Right lobe of liver (tissue), 6 donors: ENCODE measurements around the gene SLC7A14. TPM values are rescaled to one million over a fixed set of nuclear protein-coding genes. Genes with fewer than 3 reads are reported as not detected.

Experiments used
- ATAC-seq, 4 donors: fragments of 200-7000 bp; cut with Tn5 transposase; one replicate each; pipeline ENCODE4 v1.9.1; 2020; ENCODE audit warnings: mild to moderate bottlenecking in 4 of 4, moderate library complexity in 4 of 4
- DNase-seq, 3 donors: peaks; one replicate each; pipeline ENCODE4 v3.0.0-alpha.2; 2020
- H3K27ac ChIP-seq, 3 donors: fragments of 200-600 bp; one replicate each; pipeline ENCODE4 v1.8.0; 2022
- H3K27me3 ChIP-seq, 2 donors: fragments of 200-600 bp; one replicate each; pipeline ENCODE4 v1.8.0; 2022
- H3K36me3 ChIP-seq, 4 donors: fragments of 200-600 bp; sonication (generic) in 1 of 4; one replicate each; pipeline versions ENCODE4 v1.5.1 to v1.8.0; 2017 to 2022; ENCODE audit warnings: control low read depth in 1 of 4
- H3K4me1 ChIP-seq, 4 donors: fragments of 200-600 bp; sonication (generic) in 1 of 4; one replicate each; pipeline versions ENCODE4 v1.5.1 to v1.8.0; 2017 to 2022; ENCODE audit warnings: control low read depth in 1 of 4
- H3K4me3 ChIP-seq, 3 donors: fragments of 200-600 bp; one replicate each; pipeline ENCODE4 v1.8.0; 2022
- H3K9me3 ChIP-seq, 4 donors: fragments of 200-600 bp; sonication (generic) in 1 of 4; one replicate each; pipeline versions ENCODE4 v1.5.1 to v1.8.0; 2017 to 2022; ENCODE audit warnings: control low read depth in 1 of 4
- POLR2A ChIP-seq: fragments of 450-650 bp; IDR thresholded peaks from one replicate; pipeline ENCODE4 v1.6.1; 2017; ENCODE audit warnings: antibody characterized with exemption, mild to moderate bottlenecking
- WGBS: methylation state at CpG from one replicate; pipeline ENCODE4 v1.1.6; 2018; ENCODE audit warnings: low coverage, low lambda C conversion rate; ENCODE audit not compliant: insufficient coverage; ENCODE audit errors: missing lambda C conversion rate; 5-methylcytosine and 5-hydroxymethylcytosine counted together
- intact Hi-C, 2 donors: fragments of 100-400 bp; cut with DNase I; formaldehyde crosslinking; loops; one replicate each; pipeline versions ENCODE4 v1.11.2 to v1.14.1; 2022
- total RNA-seq, 6 experiments: library from RNA; depleted of rRNA in 2 of 6; stranded (reverse); fragments of >200 nt in 2 of 6; fragmentation: NEBNext Ultra II Directional in 3 of 6; extraction: Animal tissue kit (Norgen Biotek cat#: 25700) in 3 of 6; gene quantifications; one replicate each; pipeline versions ENCODE4 v1.1.0 to v1.2.4, GENCODE V29; 2016 to 2023
- TF ChIP-seq, protein P1 (sequence below), 4 donors: fragments of 200-600 bp in 3 of 4; fragments of 450-650 bp in 1 of 4; IDR thresholded peaks; one replicate each; pipeline versions ENCODE4 v1.5.1 to v1.8.0; 2016 to 2022; ENCODE audit warnings: antibody characterized with exemption in 4 of 4, mild to moderate bottlenecking in 2 of 4
- donor health status: DM: no; HTN: yes; CAD: no.
- donor health status: DM: no; HTN: no; CAD: no.
- donor health status: DM: no; HTN: no; CAD: no.
- donor health status: DM: no; HTN: yes; CAD: no.
- donor health status: DM: no; HTN: yes; CAD: no.

The SLC7A14 gene
- total RNA-seq, 6 experiments from 2014 or later, result 0.05 to 0.11 TPM; not detected in 4

GRCh38 chr3:170600005-170600624 lies 14.2 kb upstream of the SLC7A14 start:
- intact Hi-C loops, result no loop called here
- WGBS, result 16% methylated on average over 4 of the region's 4 CpGs
- Histone ChIP-seq H3K36me3 (no peaks in the 10 kb centered on the region), H3K4me3 (no peak overlapping the region), H3K27ac (no peak overlapping the region), H3K9me3 (no peaks in the 10 kb centered on the region), H3K4me1 (peaks cover 0 to 6% (median 0%) of the 10 kb centered on the region in 4 donors), H3K27me3 (no peaks in the 10 kb centered on the region)
- ATAC-seq (peak in 2 of 4 donors; percentile 50 to 58), DNase-seq (no peak)
- TF ChIP-seq, protein P1, sequence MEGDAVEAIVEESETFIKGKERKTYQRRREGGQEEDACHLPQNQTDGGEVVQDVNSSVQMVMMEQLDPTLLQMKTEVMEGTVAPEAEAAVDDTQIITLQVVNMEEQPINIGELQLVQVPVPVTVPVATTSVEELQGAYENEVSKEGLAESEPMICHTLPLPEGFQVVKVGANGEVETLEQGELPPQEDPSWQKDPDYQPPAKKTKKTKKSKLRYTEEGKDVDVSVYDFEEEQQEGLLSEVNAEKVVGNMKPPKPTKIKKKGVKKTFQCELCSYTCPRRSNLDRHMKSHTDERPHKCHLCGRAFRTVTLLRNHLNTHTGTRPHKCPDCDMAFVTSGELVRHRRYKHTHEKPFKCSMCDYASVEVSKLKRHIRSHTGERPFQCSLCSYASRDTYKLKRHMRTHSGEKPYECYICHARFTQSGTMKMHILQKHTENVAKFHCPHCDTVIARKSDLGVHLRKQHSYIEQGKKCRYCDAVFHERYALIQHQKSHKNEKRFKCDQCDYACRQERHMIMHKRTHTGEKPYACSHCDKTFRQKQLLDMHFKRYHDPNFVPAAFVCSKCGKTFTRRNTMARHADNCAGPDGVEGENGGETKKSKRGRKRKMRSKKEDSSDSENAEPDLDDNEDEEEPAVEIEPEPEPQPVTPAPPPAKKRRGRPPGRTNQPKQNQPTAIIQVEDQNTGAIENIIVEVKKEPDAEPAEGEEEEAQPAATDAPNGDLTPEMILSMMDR (IDR thresholded peaks at IDR 0.05), result no peak
- no peak for TF ChIP-seq POLR2A

- 16% methylated on average over 1 of the region's 1 CpG for WGBS
- H3K36me3 ChIP-seq, result no peaks in the 10 kb centered on the region
- no peak for ATAC-seq
- H3K9me3 ChIP-seq, result no peaks in the 10 kb centered on the region
- TF ChIP-seq, protein P1 (IDR thresholded peaks at IDR 0.05), result no peak
- no peak for TF ChIP-seq POLR2A
- no peak overlapping the region for H3K27ac ChIP-seq
- intact Hi-C loops, result no loop called here
- no peaks in the 10 kb centered on the region for H3K27me3 ChIP-seq
- H3K4me1 ChIP-seq, result peaks cover 0 to 11% (median 0%) of the 10 kb centered on the region in 4 donors
- no peak for DNase-seq
- no peak overlapping the region for H3K4me3 ChIP-seq
These were observed 13.2 kb upstream of the SLC7A14 start for GRCh38 chr3:170599091-170599490.

DNA sequence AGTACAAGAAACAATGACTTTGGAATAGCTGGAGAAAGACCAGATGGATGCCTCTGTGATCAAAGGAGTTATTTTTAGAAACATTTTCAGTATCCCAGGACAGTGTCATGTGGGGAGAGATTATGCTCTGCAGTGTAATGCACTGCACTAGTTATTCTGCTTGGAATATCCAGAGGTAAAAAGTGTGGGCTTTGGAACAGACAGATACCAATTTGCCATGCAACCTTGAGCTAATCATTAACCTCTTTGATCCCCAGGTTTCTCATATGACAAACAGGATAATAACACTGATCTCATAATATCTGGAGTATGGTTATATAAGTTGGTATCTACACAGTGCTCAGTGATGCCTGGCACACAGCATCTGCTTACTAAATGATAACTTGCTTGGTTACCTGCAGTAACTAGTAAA lies 12.2 kb upstream of the SLC7A14 start:
- Histone ChIP-seq H3K4me3 (no peak overlapping the region), H3K4me1 (peaks cover 0 to 11% (median 0%) of the 10 kb centered on the region in 4 donors), H3K27ac (no peak overlapping the region), H3K9me3 (no peaks in the 10 kb centered on the region), H3K36me3 (no peaks in the 10 kb centered on the region), H3K27me3 (no peaks in the 10 kb centered on the region)
- peak; percentile 46 to 67 (median 56) for ATAC-seq
- DNase-seq, result no peak
- TF ChIP-seq, protein P1 (IDR thresholded peaks at IDR 0.05), result no peak
- TF ChIP-seq POLR2A, result no peak
- intact Hi-C loops, result no loop called here

GRCh38 chr3:170594528-170594927 lies 8.7 kb upstream of the SLC7A14 start:
- no peak for DNase-seq
- H3K4me3 ChIP-seq, result no peak overlapping the region
- no peaks in the 10 kb centered on the region for H3K36me3 ChIP-seq
- peaks cover 0 to 11% (median 0%) of the 10 kb centered on the region in 4 donors for H3K4me1 ChIP-seq
- TF ChIP-seq, protein P1 (IDR thresholded peaks at IDR 0.05), result no peak
- no peak for TF ChIP-seq POLR2A
- no peak overlapping the region for H3K27ac ChIP-seq
- peak in 2 of 4 donors; percentile 63 to 71 for ATAC-seq
- no peaks in the 10 kb centered on the region for H3K9me3 ChIP-seq
- H3K27me3 ChIP-seq, result no peaks in the 10 kb centered on the region
- intact Hi-C loops, result no loop called here

DNA sequence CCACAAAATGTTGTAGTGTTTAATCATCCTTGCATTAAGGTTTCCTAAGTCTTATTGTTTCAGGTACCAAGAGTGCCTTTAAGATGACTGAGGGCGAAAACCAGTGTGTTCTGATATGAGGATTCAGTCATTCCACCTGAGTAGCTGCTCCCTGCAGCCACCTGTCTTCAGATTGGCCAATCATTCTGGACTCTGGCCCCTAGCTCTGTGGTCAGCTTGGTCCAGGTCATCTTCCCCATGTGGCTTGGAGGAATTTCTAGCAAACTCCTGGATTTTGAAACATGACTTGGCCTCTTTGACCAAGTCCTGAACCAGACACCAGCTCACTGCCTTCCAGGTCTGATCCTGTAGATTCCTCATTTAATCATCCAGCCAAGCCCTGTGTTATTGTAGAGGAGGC lies 7.8 kb upstream of the SLC7A14 start:
- peak in 2 of 4 donors; percentile 50 to 52 for ATAC-seq
- TF ChIP-seq, protein P1 (IDR thresholded peaks at IDR 0.05), result no peak
- TF ChIP-seq POLR2A, result no peak
- intact Hi-C loops, result no loop called here
- no peaks in the 10 kb centered on the region for H3K27me3 ChIP-seq
- peaks cover 0 to 11% (median 0%) of the 10 kb centered on the region in 4 donors for H3K4me1 ChIP-seq
- H3K36me3 ChIP-seq, result no peaks in the 10 kb centered on the region
- H3K27ac ChIP-seq, result no peak overlapping the region
- 50% methylated on average over 1 of the region's 1 CpG for WGBS
- no peaks in the 10 kb centered on the region for H3K9me3 ChIP-seq
- no peak for DNase-seq
- H3K4me3 ChIP-seq, result no peak overlapping the region
